HG03432 (cell line): ENCODE data around the gene POLR2L.
A peak's percentile ranks its signal among the peaks of the same experiment; 100 is the strongest.

Experiments
- ATAC-seq: cut with Tn5 transposase; IDR thresholded peaks from one replicate; pipeline ENCODE4 v1.9.1; 2021; ENCODE audit warnings: mild to moderate bottlenecking, moderate library complexity; ENCODE audit not compliant: unreplicated experiment

The POLR2L gene

GRCh38 chr11:839875-840617 lies 2.3 kb downstream of the POLR2L start:
- no peak for ATAC-seq

- ATAC-seq: no peak
Measured at GRCh38 chr11:839280-839623, 3.1 kb downstream of the POLR2L start.

GRCh38 chr11:838441-839279 lies 3.7 kb downstream of the POLR2L start:
- ATAC-seq: no peak

- ATAC-seq: no peak
Measured at GRCh38 chr11:837990-838307, 4.4 kb downstream of the POLR2L start.

- no peak for ATAC-seq
Measured at GRCh38 chr11:837189-837989, 4.9 kb downstream of the POLR2L start.

- no peak for ATAC-seq
Measured at GRCh38 chr11:836700-837099, 5.6 kb downstream of the POLR2L start.

GRCh38 chr11:836274-836673 lies 6.1 kb downstream of the POLR2L start:
- ATAC-seq: no peak

- no peak for ATAC-seq
Measured at GRCh38 chr11:834371-835316, 7.7 kb downstream of the POLR2L start.

- no peak for ATAC-seq
Measured at GRCh38 chr11:833849-834311, 8.4 kb downstream of the POLR2L start.

- ATAC-seq: peak; percentile 27
Measured at GRCh38 chr11:833114-833791, 9.1 kb downstream of the POLR2L start.

- peak; percentile 42 for ATAC-seq
Measured at GRCh38 chr11:832529-833113, 9.7 kb downstream of the POLR2L start, which contains the start of gene CD151. Gene CD151, plus strand, starts transcription at chr11:832952. Its CDS starts 3,118 bp downstream, at chr11:836070.

- ATAC-seq: no peak
Measured at GRCh38 chr11:831961-832528, 10.3 kb downstream of the POLR2L start.

- ATAC-seq: no peak
Measured at GRCh38 chr11:831118-831864, 11.0 kb downstream of the POLR2L start.

GRCh38 chr11:830295-831117 lies 11.8 kb downstream of the POLR2L start:
- peak; percentile 33 for ATAC-seq

- no peak for ATAC-seq
Measured at GRCh38 chr11:829847-830294, 12.5 kb downstream of the POLR2L start.

- ATAC-seq: no peak
Measured at GRCh38 chr11:829176-829846, 13.0 kb downstream of the POLR2L start.
